ENCODE data around the gene UGT8. TPM values are rescaled to one million over a fixed set of nuclear protein-coding genes. Genes with fewer than 3 reads are reported as not detected.
"Not testable (repeated sequence)": the region's sequence is repeated elsewhere in the genome, so short reads cannot be mapped to it uniquely, and the experiment has no call there.

UGT8 gene
- total RNA-seq, 1 donor from 2014 or later: 14.2 TPM

DNA sequence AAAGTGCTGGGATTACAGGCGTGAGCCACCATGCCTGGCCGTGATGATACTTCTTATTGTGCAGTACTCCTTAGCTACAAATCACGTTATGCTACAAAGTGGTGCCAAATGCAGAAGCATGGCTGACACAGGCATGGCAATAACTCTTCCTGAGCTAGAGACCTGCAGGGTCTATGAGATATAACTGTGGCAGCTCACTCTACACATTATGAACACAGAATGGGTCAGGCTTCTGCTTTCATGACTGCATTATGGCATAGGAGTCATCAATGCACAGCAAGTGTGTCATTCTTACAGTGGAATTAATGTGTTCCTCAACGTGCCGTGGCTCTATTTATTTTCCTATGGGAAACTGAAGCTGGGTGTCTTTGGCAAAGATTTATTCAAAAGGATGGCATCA lies 64.5 kb downstream of the UGT8 start:
- H3K9me3 Mint-ChIP-seq: no peaks in the 10 kb centered on the region
- H3K4me3 Mint-ChIP-seq: no peak overlapping the region
- DNase-seq (ENCODE audit: extremely low spot score, unreplicated experiment): no peak
- TF ChIP-seq, protein P1, sequence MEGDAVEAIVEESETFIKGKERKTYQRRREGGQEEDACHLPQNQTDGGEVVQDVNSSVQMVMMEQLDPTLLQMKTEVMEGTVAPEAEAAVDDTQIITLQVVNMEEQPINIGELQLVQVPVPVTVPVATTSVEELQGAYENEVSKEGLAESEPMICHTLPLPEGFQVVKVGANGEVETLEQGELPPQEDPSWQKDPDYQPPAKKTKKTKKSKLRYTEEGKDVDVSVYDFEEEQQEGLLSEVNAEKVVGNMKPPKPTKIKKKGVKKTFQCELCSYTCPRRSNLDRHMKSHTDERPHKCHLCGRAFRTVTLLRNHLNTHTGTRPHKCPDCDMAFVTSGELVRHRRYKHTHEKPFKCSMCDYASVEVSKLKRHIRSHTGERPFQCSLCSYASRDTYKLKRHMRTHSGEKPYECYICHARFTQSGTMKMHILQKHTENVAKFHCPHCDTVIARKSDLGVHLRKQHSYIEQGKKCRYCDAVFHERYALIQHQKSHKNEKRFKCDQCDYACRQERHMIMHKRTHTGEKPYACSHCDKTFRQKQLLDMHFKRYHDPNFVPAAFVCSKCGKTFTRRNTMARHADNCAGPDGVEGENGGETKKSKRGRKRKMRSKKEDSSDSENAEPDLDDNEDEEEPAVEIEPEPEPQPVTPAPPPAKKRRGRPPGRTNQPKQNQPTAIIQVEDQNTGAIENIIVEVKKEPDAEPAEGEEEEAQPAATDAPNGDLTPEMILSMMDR (conservative IDR thresholded peaks at IDR 0.05): no peak
- H3K4me1 Mint-ChIP-seq (ENCODE audit: unreplicated experiment): no peaks in the 10 kb centered on the region
- no peaks in the 10 kb centered on the region for H3K27me3 Mint-ChIP-seq
- H3K27ac Mint-ChIP-seq: no peak overlapping the region
- H3K36me3 Mint-ChIP-seq: peaks cover 5% of the 10 kb centered on the region

DNA sequence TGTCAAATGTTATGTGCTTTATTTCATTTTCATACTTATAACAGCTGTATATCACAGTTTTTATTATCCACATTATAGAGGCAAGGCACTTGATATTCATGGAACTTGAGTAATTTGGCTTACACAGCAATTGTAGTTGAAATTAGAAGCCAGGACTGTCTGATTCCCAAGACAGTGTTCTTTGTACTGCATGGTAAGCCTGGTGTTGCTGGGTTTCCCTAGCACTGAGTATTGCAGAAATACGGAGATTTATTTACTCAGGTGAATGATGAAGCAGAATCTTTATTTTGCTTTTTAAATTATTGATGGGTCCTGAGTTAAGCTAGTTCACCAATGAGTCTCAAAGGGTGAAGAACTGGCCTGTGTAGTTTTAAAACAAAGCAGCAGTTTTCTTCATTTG lies 70.0 kb downstream of the UGT8 start:
- no peaks in the 10 kb centered on the region for H3K4me1 Mint-ChIP-seq (ENCODE audit: unreplicated experiment)
- TF ChIP-seq, protein P1 (conservative IDR thresholded peaks at IDR 0.05): no peak
- H3K27ac Mint-ChIP-seq: no peak overlapping the region
- no peaks in the 10 kb centered on the region for H3K27me3 Mint-ChIP-seq
- H3K9me3 Mint-ChIP-seq: no peaks in the 10 kb centered on the region
- no peak for DNase-seq (ENCODE audit: extremely low spot score, unreplicated experiment)
- H3K4me3 Mint-ChIP-seq: no peak overlapping the region
- H3K36me3 Mint-ChIP-seq: peaks cover 15% of the 10 kb centered on the region

DNA sequence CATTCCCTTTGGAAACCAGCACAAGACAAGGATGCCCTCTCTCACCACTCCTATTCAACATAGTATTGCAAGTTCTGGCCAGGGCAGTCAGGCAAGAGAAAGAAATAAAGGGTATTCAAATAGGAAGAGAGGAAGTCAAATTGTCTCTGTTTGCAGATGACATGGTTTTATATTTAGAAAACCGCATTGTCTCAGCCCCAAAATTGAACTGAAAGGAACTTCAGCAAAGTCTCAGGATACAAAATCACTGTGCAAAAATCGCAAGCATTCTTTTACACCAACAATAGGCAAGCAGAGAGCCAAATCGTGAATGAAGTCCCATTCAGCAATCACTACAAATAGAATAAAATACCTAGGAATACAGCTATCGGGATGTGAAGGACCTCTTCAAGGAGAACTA lies 72.1 kb downstream of the UGT8 start:
- not testable (repeated sequence) for H3K27me3 Mint-ChIP-seq; H3K27ac Mint-ChIP-seq; H3K4me1 Mint-ChIP-seq (ENCODE audit: unreplicated experiment); DNase-seq (ENCODE audit: extremely low spot score, unreplicated experiment); H3K9me3 Mint-ChIP-seq; H3K4me3 Mint-ChIP-seq
- peaks cover 15% of the 10 kb centered on the region for H3K36me3 Mint-ChIP-seq

DNA sequence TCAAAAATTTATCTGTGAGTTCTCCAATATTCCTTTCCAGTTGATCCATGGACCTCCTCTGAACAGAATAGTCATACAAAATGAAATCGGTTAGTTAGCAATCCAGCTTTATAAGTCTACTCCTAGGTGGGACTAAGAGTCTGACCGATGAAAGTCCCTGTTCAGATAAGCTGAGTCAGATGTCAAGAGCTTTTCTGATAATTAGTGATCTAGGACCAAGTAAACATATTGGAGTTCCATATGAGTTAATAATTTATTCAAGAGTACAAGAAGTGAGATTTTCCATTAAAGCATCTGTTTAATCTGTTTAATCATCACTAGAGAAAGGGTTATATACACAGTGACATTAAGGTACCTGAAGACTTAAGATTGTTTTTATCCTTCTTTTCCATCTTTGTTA lies 74.7 kb downstream of the UGT8 start:
- Mint-ChIP-seq H3K9me3 (no peaks in the 10 kb centered on the region), H3K36me3 (peaks cover 10% of the 10 kb centered on the region), H3K4me1 (ENCODE audit: unreplicated experiment) (no peaks in the 10 kb centered on the region), H3K27me3 (no peaks in the 10 kb centered on the region), H3K27ac (no peak overlapping the region), H3K4me3 (no peak overlapping the region)
- no peak for DNase-seq (ENCODE audit: extremely low spot score, unreplicated experiment)
- TF ChIP-seq, protein P1 (conservative IDR thresholded peaks at IDR 0.05): no peak

DNA sequence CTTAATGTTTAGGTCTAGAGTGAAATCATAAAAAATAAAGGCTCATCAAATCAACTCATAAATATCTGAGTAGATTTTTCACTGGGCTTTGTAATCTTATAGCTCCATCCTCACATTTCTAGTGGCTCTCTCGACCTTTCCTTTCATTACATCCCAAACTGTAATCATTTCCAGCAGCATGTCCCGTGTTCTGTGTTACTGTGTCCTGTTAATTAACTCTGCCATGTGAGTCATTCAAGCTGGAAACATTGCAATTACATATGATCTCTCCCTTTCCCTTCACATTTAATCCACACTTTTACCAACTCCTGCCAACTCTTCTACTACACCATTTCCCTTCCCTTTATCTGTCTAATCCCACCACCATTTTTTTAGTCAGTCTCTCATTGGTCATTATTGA lies 75.5 kb downstream of the UGT8 start:
- no peak for DNase-seq (ENCODE audit: extremely low spot score, unreplicated experiment)
- Mint-ChIP-seq H3K9me3 (no peaks in the 10 kb centered on the region), H3K4me1 (ENCODE audit: unreplicated experiment) (no peaks in the 10 kb centered on the region)

DNA sequence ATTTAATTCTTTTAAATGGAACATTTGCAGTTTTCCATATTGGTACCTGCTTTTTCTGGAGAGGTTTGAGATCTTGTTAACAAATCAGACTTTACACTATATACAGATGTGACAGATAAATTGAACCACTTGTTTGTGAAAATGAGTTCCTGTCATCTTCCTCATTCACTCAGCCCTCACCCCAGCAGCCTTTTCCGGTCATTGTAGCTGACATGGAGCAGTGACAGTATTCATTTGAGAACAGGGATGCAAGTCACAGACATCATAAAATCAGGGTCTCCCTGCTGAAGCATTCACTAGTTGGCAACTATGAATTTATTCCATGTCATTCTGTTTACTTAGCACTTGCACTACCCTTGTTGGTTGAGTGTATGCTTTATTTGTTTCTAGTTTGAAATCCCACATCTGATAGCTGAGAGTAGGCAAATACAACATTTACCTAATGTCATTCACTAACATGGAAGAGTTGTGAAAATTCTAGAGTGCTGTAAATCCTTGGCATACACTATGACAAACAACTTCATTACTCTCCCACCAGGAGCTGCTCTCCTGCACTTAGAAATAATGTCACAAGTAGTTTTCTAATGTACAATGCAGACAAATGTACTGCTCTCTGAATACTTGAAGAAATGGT lies 78.9 kb downstream of the UGT8 start:
- Mint-ChIP-seq H3K27ac (no peak overlapping the region), H3K27me3 (no peaks in the 10 kb centered on the region), H3K9me3 (no peaks in the 10 kb centered on the region), H3K4me3 (no peak overlapping the region), H3K4me1 (ENCODE audit: unreplicated experiment) (no peaks in the 10 kb centered on the region), H3K36me3 (no peaks in the 10 kb centered on the region)
- DNase-seq (ENCODE audit: extremely low spot score, unreplicated experiment): no peak
- TF ChIP-seq, protein P1 (conservative IDR thresholded peaks at IDR 0.05): no peak

More for the DNA sequence above, 75.5 kb downstream of the UGT8 start:
- Mint-ChIP-seq H3K27ac (no peak overlapping the region), H3K36me3 (peaks cover 10% of the 10 kb centered on the region), H3K4me3 (no peak overlapping the region), H3K27me3 (no peaks in the 10 kb centered on the region)
- TF ChIP-seq, protein P1 (conservative IDR thresholded peaks at IDR 0.05): no peak

All from type B pancreatic cell (in vitro differentiated cells).